Testis (tissue), 2 donors: ENCODE results near the gene ICE2.

Source experiments
- POLR2A ChIP-seq: fragments of 450-650 bp; IDR thresholded peaks from one replicate; pipeline ENCODE4 v1.6.1; 2017; ENCODE audit warnings: antibody characterized with exemption, mild to moderate bottlenecking, moderate library complexity
- TF ChIP-seq, protein P1 (sequence below), 3 experiments: fragments of 450-650 bp in 2 of 3; fragments of 200-600 bp in 1 of 3; sonication (generic) in 1 of 3; IDR thresholded peaks; one replicate each; pipeline ENCODE4 v1.5.1; 2016 to 2019; ENCODE audit warnings: antibody characterized with exemption in 3 of 3, mild to moderate bottlenecking in 2 of 3, moderate library complexity in 1 of 3

DNA sequence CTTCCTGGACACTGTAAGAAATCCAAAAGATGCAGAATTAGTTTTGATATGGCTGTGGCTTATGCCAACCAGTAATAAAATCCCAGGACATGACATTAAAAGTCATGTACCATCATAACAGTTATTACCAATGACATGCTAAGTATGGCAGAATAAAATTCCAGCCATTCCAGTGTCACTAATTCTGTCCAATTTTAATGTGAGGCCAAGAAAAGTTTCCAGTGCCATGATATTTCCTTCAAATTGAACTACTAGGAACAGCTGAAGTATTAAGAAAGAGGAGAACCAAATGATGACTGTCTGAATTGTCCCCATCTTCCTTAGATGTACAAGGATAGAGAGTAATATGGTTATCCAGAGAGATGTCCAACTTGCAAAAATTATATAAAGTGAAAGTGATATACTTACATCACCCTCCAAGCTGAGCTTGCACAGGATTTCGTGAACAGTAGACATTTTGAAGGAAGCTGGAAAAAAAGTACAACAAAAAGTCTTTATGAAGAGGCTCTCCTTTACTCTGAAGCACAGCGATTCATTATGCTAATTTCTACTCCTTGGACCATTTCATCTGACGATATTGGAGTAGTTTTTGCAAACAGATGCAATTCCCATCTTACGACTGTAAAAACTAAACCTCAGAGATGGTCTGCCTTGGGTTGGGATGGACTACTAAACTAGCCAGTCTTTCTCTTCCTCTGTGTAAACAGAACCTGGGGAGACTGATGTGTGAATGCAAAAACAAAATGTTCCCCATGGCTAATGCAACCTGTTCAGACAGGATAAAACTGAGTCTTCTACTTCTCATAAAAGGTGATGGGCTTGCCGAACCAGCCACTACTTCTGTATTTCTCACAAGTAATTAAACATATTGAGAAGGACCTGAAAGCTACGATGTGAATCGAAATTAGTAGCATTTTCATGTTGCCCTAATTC lies 93.1 kb downstream of the ICE2 start:
- TF ChIP-seq, protein P1, sequence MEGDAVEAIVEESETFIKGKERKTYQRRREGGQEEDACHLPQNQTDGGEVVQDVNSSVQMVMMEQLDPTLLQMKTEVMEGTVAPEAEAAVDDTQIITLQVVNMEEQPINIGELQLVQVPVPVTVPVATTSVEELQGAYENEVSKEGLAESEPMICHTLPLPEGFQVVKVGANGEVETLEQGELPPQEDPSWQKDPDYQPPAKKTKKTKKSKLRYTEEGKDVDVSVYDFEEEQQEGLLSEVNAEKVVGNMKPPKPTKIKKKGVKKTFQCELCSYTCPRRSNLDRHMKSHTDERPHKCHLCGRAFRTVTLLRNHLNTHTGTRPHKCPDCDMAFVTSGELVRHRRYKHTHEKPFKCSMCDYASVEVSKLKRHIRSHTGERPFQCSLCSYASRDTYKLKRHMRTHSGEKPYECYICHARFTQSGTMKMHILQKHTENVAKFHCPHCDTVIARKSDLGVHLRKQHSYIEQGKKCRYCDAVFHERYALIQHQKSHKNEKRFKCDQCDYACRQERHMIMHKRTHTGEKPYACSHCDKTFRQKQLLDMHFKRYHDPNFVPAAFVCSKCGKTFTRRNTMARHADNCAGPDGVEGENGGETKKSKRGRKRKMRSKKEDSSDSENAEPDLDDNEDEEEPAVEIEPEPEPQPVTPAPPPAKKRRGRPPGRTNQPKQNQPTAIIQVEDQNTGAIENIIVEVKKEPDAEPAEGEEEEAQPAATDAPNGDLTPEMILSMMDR (IDR thresholded peaks at IDR 0.05): no peak
- TF ChIP-seq POLR2A: no peak
